Right kidney (tissue), 1 donor: ENCODE results near the gene BORCS8.

Experiments used
- DNase-seq: peaks from one replicate; pipeline ENCODE4 v3.0.0-alpha.2; 2016

The BORCS8 gene

GRCh38 chr19:19215792-19216191 lies 23.8 kb upstream of the BORCS8 start:
- no peak for DNase-seq

- peak; percentile 32 for DNase-seq
Observed at GRCh38 chr19:19214892-19215291, 22.9 kb upstream of the BORCS8 start.

GRCh38 chr19:19214159-19214490 lies 22.2 kb upstream of the BORCS8 start:
- DNase-seq = no peak

- DNase-seq = no peak
Observed at GRCh38 chr19:19213426-19214158, 21.6 kb upstream of the BORCS8 start.

- no peak for DNase-seq
Observed at GRCh38 chr19:19212916-19213315, 21.0 kb upstream of the BORCS8 start.

- DNase-seq = no peak
Observed at GRCh38 chr19:19211499-19212420, 19.8 kb upstream of the BORCS8 start, which contains the start of gene NCAN. Gene NCAN (plus strand): TSS chr19:19211958. CDS start chr19:19216954, 4,996 bp downstream.

GRCh38 chr19:19209372-19209771 lies 17.4 kb upstream of the BORCS8 start:
- no peak for DNase-seq

GRCh38 chr19:19207637-19208572 lies 16.0 kb upstream of the BORCS8 start:
- no peak for DNase-seq

GRCh38 chr19:19206938-19207337 lies 15.0 kb upstream of the BORCS8 start:
- DNase-seq = no peak

GRCh38 chr19:19205416-19206410 lies 13.8 kb upstream of the BORCS8 start:
- no peak for DNase-seq

- DNase-seq = no peak
Observed at GRCh38 chr19:19204181-19204580, 12.2 kb upstream of the BORCS8 start.

- peak; percentile 79 for DNase-seq
Observed at GRCh38 chr19:19203012-19203856, 11.3 kb upstream of the BORCS8 start, which contains the start of gene NR2C2AP. Gene NR2C2AP (minus strand): TSS chr19:19203414. CDS start chr19:19203060, 354 bp downstream.

GRCh38 chr19:19202707-19203011 lies 10.7 kb upstream of the BORCS8 start:
- no peak for DNase-seq

- DNase-seq = no peak
Observed at GRCh38 chr19:19201697-19202630, 10.0 kb upstream of the BORCS8 start.

GRCh38 chr19:19193926-19194325 lies 2.0 kb upstream of the BORCS8 start:
- DNase-seq = no peak

- DNase-seq = peak; percentile 64
Observed at GRCh38 chr19:19192910-19193423, 1.0 kb upstream of the BORCS8 start.

GRCh38 chr19:19191768-19192077 lies 229 bp downstream of the BORCS8 start:
- no peak for DNase-seq

GRCh38 chr19:19186742-19187141 lies 5.2 kb downstream of the BORCS8 start:
- no peak for DNase-seq
